Fibroblast of peridontal ligament (primary cell): ENCODE data around the gene NRXN2.

Experiments
- DNase-seq: peaks from one replicate; pipeline ENCODE4 v3.0.0-alpha.2; 2010; ENCODE audit errors: extremely low read depth

NRXN2 gene

DNA sequence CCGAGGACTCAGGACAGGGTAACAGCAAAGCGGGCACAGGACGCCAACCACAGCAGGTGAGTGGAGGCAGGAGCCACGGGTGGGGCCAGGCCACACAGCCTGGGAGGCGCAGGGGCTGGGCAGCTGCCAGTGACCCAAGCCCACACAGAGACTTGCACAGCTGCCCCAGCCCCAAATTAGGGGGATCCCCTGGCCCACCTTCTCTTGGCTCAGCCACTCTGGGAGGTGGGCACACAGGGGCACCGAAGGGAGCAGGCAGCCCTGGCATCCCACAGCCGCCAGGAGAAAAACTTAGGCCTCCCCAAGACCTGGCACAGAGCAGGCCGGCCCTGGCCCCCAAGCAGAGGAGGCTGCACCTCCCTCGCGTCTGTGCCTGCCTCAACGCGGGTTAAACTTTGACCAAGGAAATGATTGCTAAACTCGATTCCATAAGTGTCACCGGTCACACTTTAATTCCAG is 132.2 kb downstream of the NRXN2 start, which contains the start of gene SLC22A12:
Gene SLC22A12, plus strand, starts transcription at position 458 of the 459 bp plus-strand sequence. CDS start 337 bp downstream, outside the sequence.
- DNase-seq, result no peak

DNA sequence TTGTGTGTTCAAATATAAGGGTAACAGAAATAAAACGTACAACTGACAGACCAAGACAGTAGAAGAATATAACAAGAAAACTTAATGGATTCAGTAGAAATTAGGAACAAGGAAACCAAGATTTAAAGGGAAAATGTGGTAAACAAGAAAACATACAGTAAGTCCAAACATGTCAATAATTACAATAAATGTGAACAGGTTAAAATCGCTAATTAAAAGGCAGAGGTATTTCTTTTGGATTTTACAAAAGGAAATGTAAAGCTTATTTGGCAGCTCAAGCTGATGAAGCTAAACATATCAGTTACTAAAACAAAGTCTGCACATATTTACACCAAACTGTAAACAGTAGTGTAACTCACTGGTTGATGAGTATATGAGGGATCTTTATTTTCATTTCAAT is 134.3 kb downstream of the NRXN2 start:
- DNase-seq, result no peak

DNA sequence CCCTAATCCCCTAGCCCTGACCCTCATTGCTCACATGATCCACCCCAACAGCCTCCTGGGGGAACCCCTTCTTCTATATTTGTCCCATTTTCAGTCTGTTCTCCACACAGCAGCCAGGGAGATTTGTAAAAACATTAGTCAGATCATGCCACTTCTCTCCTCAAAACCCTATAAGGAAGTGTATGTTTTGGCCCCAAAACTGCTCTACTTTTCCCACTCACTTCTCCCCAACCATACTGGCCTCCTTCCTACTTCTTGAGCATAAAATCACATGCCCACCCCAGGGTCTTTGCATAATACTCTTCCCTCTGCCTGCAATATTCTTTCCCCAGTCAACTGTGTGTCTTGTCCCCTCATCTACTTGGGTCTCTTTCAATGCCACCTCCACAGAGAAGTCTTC is 136.6 kb downstream of the NRXN2 start:
- no peak for DNase-seq

DNA sequence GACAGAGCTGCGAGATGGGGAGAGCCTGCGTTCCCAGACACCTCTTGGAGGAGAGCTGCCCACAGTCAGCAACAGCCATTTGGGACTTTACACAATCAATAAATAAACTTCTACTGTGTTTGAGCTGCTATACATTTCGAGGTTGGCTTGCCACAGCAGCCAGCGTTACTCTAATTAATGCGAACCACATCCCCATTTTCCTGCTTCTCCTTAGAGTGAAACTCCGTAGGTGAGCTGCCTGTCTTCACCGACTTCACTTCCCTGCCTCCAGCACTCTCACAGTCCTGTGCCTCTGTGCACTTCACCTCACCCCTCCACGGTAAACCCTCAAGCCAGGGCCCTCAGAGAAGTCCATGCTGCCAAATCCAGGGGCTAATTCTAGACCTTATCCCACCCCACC is 137.8 kb downstream of the NRXN2 start:
- DNase-seq, result no peak

DNA sequence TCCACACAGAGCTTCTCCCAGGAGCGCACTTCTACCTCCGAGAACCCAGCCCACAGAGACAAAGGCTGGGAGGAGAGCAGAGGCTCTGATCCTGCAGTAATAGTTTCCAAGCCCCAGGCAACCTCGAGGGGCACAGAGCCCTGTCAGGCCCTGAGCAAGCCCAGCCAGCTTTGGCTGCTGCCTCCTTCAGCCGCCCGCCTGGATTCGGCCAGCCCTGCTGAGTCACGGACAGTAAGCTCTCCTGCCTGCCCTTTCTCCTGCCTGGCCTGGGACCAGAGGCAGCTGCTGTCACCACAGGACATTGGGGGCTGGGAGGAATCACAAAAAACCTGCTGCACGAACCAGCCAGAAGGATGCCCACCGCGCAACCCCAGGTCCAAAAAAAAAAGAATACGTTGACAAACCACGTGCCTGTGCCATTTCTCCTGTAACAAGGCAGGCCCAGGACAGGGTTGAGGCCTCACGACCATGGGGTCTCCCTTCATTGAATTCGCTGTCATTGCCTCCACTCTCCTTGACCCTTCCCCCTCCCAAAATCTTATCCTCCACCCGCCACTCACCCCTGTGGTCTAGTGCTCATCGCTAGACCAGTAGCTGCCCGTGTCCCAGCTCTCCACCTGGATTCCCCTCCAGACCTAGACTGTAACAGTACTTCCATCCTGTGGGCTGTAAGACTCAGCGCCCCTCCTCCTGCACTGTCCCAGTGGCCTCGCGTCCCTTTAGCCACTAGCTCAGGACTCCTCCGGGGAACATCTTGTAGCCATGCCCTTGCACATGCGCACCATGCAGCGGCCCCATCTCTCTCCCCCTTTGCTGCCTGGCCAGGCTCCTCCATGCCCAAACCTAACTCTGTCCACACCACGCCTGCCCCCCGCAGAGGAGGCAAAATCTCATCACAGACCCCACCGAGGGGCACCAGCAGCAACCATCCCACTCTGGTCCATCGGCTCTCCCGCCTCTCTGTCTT is 139.4 kb downstream of the NRXN2 start:
- DNase-seq, result no peak

DNA sequence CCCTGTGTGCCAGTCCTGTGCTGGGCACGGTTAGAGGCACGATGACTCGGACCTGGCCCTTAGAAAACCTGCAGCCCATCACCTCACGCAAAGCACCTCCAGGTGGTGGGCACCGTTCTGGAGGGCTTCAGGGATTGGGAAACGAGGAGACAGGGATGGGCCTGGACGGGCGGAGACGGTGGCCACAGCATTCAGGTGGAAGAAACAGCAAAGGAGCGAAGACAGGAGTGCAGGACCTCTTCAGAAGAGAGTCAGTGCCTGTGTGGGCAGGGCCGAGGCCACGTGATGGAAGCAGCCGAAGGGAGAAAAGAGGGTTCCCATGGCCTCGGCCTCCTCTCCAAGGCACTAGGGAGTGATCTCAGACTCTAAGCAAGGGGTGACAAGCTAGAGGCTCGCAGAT is 140.1 kb downstream of the NRXN2 start:
- DNase-seq, result no peak

DNA sequence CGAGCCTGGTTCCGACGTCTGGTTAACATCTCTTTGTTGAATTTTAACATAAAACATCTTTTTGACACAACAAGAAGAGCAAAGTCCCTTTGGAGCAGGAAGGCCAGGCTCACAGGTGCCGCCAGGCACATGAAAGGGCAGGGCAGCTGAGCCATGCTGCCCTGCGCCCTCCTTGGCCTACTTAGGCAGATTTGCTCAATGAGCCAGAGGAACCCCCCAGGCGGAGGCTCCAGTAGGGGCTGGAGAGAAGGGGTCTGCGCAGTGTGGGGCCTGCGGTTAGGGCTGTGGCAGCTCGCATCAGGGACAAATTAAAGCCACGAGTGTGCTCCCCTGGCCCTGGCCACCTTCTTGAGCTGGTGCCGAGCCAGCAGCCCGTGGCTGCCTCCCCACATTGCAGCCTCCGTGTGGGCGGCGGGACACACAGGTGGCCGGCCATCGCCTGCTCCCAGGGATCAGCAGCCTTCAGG is 141.9 kb downstream of the NRXN2 start:
- DNase-seq, result no peak

DNA sequence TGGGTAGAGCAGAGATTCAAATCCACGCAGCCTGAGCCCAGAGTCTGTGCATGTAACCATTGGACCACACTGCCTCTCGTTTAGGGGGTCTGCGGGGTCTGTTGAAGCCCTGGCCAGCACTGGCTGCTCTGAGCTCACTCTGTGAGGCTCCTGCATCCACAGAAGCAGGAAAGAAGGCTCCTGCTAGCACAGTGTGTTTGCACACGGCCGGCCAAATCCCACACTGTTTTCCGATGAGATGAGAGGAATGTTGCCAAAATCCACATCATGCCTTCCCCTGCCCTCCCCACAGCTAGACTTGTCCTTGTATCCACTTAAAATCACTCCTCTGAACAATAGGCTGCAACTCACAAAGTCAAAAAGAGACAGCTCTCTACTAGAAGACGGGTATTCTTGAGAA is 142.6 kb downstream of the NRXN2 start:
- DNase-seq, result peak; percentile 12

DNA sequence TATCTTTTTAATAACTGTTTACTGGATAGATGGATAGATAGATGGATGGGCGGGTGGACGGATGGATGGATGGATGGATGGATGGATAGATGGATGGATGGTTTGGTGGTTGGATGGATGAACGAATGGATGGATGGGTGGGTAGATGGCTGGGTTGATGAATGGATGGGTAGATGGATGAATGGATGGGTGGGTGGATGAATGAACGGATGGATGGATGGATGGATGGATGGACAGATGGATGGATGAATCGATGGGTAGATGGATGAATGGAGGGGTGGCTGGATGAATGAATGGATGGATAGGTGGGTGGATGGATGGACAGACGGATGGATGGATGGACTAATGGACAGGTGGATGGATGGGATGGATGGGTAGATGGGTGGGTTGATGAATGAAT is 145.8 kb downstream of the NRXN2 start:
- DNase-seq, result no peak

DNA sequence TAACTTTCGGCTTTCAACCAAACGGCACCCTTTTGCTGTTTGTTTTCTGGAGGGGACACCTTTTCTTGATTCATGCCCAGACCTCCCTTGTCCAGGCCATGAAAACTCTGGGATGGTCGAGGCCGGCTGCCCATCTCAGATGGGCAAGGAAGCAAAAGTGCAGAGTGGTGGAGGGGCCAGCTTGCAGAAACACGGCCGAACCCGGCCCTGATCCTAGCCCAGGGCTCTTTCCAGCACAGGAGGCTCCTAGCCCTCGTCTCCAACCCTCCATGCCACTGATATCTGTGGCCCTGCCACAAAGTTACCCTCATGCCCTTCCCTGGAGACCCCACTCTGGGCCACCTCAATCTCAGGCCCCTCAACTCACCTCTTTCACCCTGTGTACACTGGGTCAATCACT is 150.9 kb downstream of the NRXN2 start:
- no peak for DNase-seq

DNA sequence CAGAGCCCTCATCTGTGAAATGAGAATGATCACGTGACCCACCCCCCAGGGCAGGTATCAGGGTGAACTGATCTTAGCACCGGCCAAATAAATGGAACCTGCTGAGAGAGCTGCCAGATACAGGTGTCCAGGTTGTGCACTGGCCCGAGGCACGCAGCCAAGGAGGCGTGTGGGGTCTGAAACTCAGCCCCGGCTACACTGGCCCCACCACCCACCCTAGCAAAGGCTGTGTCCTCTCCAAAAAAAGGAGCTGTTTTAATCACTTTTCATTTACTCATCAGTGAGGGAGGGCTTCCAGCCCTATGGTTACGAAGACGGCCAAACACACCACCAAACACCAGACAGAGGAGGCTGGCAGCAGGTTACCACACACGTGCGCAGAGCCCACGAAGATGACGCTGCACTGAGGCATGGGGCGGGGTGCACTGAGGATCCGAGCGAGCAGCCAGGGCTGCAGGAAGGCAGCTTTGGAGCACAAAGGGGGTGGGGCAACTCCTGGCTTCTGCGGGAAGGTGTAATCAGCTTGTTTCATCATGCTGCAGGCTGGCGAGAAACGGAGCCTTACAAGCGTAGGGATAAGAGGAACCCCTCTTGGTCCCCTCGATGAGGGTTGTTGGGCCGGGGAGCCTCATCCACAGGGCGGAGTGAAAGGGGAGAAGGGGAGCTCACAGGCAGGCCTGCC is 151.4 kb downstream of the NRXN2 start:
- DNase-seq, result no peak

DNA sequence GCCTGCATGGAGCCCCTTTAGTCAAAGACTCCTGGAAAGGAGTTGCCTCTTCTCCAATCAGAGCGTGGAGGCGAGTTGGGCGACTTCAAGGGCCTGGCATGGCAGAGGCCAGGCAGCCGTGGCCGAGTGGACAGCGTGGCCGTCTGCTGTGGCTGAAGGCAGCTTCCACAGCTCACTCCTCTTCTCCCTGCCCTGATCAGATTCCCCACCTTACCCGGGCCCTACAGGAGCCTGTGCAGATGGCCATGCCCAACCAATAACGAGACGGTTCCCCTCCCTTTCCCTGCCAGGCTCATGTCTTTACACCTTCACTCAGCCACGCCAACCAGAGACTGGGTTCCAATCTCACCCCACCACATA is 152.0 kb downstream of the NRXN2 start:
- no peak for DNase-seq

DNA sequence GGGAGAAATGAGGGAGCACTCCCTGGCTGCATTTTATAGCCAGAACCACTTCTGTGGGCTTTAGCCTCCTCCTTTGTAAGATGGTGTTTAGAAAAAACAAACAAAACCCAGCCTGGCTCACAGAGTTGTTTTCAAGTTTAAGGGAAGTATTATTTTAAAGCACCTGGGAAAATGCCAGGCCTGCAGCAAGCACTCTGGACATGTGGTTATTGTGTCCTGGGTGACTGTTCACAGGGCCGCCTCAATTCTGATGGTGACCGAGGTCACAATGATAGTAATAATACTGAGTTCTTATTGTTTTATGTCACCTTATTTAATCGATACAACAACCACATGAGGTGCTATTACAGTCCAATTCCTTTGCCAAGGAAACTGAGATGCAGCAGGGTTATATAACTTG is 152.7 kb downstream of the NRXN2 start:
- no peak for DNase-seq

DNA sequence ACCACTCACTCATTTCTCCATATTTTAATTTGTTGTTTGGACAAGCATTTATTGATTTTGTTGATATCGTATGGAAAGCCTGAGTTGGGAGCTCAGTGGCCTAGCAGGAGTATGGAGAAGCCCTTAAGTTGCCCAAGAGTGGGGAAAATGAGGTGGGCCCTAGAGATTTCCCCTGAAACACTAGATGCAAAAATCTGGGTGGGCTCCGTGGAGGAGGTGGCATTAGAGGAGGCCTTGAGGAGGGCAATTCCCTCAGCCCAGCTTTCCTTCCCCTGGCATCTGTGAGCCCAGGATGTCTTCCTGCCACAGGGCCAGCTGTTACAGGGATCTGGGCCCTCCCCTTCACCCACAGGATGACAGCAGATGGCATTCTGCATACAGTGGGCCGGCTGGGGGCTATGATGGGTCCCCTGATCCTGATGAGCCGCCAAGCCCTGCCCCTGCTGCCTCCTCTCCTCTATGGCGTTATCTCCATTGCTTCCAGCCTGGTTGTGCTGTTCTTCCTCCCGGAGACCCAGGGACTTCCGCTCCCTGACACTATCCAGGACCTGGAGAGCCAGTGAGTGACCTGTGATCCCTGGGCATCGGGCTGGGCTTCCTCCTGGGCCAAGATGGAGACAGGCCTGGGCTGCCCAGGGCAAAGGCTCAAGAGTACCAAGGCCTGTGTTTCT is 153.6 kb downstream of the NRXN2 start:
- DNase-seq, result no peak

DNA sequence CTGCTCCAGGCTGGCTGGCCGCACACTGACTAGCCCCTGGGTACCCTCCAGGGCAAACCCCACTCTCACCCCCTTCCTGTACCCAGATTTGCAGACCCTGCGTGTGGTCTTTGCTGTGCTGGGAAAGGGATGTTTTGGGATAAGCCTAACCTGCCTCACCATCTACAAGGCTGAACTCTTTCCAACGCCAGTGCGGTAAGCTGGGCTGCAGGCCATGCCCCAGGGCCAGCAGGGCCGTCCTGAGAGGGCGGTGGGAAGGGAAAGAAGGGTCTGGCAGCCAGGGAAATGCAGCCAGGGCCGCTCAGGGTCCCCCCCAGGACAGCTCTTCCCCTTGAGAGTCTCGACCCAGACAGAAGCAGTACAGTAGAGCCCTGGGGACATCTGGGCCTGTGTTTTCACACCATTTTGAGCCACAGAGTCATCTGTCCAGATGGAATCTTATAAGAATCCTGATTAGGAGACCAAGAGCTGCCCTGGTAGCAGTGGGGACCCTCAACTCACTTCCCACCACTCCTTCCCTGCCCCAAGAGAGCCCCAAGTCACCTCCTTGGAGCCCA is 154.3 kb downstream of the NRXN2 start:
- no peak for DNase-seq

DNA sequence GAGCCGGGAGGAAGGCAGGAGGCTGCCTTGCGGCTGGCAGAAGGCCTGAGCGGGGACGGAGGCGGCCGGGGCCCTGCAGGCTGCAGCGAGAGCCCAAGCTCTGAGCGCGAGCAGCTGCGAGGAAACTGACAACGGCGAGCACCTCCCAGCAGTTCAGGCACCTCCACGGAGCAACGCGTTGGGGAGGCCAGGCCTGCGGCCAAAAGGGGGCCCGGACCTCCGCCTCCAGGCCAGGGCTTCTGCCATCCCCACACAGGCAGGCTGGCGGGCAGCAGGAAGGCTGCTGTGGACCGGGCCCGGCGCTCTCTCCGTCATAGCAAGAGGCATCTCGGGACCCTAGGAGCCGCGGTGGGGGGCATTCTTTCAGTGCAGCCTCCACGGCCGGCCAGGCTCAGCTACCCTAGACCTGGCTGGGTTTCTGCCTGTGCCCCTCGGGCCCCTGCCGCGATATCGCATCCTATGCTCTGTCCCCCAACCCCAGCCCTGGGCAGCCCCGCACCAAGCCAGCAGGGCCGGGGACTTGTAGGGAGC is 154.9 kb downstream of the NRXN2 start:
- no peak for DNase-seq

DNA sequence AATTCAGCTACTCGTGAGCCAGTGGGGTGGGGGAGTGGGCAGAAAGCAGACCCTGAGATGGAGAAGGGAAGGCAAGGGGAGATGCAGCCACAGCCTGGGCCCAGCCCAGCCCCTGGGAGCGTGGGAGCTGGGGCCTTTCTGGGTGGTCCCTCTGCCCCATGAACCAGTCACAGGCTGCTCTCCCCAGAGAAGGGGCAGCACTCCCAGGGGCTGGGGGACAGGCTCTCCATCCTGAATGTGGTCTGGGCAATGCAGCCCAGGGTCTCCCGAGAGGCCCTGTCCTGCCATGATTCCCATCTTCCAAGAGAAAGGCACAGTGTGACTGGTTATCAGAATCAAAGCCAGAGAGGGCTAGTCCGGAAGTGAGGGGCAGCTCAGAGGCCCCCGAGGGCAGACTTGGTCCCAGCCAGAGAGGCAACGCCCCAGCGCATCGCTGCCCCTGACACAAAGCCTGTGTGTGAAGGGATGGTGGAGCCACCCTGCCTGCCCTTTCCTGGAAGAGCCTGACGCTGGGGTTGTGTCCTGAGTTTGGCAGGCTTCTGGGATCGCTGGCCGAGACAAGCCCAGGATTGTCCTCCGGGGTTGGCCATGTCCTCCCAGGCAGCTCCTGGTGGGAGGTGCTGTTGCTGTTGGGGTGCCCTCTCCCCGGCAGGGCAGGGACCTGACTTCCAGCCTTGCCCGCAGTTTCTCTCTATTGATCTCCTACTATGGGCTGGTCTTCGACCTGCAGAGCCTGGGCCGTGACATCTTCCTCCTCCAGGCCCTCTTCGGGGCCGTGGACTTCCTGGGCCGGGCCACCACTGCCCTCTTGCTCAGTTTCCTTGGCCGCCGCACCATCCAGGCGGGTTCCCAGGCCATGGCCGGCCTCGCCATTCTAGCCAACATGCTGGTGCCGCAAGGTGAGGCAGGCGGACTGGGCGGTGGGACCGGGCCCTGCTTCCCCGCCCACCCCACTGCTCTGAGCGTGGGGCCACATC is 155.8 kb downstream of the NRXN2 start:
- DNase-seq, result no peak

DNA sequence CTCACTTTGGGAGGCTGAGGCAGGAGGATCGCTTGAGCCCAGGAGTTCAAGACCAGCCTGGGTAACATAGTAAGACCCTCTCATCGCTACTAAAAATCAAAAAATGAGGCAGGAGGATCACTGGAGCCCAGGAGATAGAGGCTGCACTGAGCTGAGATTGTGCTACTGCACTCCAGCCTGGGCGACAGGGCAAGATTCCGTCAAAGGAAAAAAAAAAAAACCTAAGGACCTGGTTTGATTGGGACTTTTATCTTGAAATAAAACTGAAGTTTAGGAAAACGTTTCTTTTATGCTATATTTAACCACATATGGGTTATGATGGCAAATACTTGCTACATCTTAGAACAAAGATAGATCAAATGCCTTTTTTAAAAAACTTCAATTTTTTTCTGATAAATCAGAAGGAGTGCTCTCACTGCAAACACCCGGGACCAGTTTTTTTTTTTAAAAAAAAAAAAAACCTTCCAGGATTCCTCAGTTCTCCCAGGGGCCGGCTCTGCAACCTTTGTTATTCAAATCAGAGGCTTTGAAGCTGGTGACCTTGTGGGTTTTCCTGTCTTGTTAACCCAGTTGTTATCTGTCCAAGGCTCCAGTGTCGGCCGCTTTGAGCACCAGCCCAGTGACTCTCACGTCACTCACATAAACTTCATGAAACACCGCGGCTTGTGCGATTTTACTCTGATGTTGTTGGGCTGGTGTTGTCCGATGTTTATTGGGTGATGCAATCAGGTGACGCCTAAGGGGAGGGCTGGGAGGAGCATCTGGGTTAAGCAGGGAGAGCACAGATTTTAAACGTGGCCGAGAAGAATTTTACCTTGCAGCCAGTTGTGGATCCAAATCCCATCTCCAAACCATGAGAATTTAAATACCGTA is 156.7 kb downstream of the NRXN2 start:
- DNase-seq, result peak; percentile 67
